IPS DF 6.9 (cell line): ENCODE measurements around the gene RAD17.
A peak's percentile ranks its signal among the peaks of the same experiment; 100 is the strongest.
"Not testable (repeated sequence)": the region's sequence is repeated elsewhere in the genome, so short reads cannot be mapped to it uniquely, and the experiment has no call there.

Experiments
- DNase-seq: peaks from one replicate; pipeline ENCODE4 v3.0.0-alpha.2; 2013; ENCODE audit warnings: low read depth, low spot score
- H3K27ac ChIP-seq: one replicate; pipeline ENCODE4 v1.5.1; 2013; ENCODE audit warnings: low read length, control low read depth
- H3K27me3 ChIP-seq: 2 replicates; pipeline ENCODE4 v1.6.1; 2013; ENCODE audit warnings: mild to moderate bottlenecking, low read length; ENCODE audit not compliant: control insufficient read depth, insufficient read depth
- H3K36me3 ChIP-seq: 2 replicates; pipeline ENCODE4 v1.6.1; 2013; ENCODE audit warnings: low read length; ENCODE audit not compliant: control insufficient read depth, insufficient read depth
- H3K4me1 ChIP-seq: 2 replicates; pipeline ENCODE4 v1.6.1; 2013; ENCODE audit warnings: low read length; ENCODE audit not compliant: control insufficient read depth, insufficient read depth
- H3K4me3 ChIP-seq: 2 replicates; pipeline ENCODE4 v1.5.1; 2013; ENCODE audit warnings: mild to moderate bottlenecking, low read length
- H3K9me3 ChIP-seq: 2 replicates; pipeline ENCODE4 v1.6.1; 2013; ENCODE audit warnings: low read length, inconsistent platforms; ENCODE audit not compliant: control insufficient read depth, insufficient read depth
- WGBS: extraction: QIAGEN DNeasy Blood & Tissue Kit; methylation state at CpG from one replicate; pipeline ENCODE4 v1.1.7; 2013; ENCODE audit warnings: mixed read lengths, missing lambda C conversion rate; ENCODE audit not compliant: insufficient read length, insufficient coverage; 5-methylcytosine and 5-hydroxymethylcytosine counted together

The RAD17 gene

DNA sequence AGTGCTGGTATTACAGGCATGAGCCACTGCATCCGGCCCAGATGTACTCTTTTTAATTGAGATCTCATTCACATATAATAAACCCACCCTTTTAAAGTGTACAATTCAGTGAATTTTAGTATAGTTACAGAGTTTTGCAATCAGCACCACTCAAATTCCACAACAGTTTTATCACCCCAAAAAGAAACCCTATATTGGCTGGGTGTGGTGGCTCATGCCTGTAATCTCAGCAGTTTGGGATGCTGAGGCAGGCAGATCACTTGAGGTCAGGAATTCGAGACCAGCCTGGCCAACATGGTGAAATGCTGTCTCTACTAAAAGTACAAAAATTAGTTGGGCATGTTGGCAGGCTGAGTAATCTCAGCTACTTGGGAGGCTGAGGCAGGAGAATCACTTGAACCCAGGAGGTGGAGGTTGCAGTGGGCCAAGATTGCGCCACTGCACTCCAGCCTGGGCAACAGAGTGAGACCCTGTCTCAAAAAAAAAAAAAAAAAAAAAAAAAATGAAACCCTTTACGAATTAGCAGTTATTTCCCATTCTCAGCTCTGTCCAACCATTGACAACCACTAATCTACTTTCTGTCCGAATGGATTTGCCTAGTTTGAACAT is 65.8 kb downstream of the RAD17 start:
- H3K9me3 ChIP-seq, H3K4me1 ChIP-seq, H3K27me3 ChIP-seq, DNase-seq, H3K4me3 ChIP-seq, H3K27ac ChIP-seq, H3K36me3 ChIP-seq: not testable (repeated sequence)
- no CpG with 5 or more reads among the region's 5 CpGs for WGBS

DNA sequence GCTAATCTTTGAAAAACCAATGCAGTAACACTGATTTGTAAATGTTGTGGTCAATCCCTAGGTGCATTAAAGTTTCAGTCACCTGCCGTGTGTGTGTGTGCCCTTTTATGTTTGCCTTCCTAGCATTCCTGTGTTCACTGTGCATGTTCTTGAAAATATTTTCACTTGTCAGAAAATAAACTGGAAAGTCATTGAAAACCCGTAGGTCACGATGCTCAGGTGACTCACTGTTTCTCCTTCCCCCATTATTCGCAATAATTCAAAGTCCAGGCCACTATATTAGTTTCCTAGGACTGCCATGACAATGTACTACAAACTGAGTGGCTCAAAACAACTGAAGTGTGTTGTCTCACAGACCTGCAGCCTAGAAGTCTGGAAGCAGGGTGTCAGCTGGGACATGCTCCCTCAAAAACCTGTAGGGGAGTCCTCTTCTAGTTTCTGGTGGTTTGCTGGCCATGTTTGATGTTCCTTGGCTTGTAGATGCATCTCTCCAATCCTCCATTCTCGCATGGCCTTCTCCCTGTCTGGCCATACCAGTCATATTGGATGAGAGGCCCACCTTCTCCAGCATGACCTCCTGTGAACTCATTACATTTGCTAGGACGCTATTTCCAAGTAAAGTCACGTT is 74.6 kb downstream of the RAD17 start:
- H3K27me3 ChIP-seq, result no peaks in the 10 kb centered on the region
- no peaks in the 10 kb centered on the region for H3K9me3 ChIP-seq
- DNase-seq, result no peak
- no CpG with 5 or more reads among the region's 7 CpGs for WGBS
- no peaks in the 10 kb centered on the region for H3K4me1 ChIP-seq
- no peak overlapping the region for H3K27ac ChIP-seq
- H3K36me3 ChIP-seq, result no peaks in the 10 kb centered on the region
- no peak overlapping the region for H3K4me3 ChIP-seq

DNA sequence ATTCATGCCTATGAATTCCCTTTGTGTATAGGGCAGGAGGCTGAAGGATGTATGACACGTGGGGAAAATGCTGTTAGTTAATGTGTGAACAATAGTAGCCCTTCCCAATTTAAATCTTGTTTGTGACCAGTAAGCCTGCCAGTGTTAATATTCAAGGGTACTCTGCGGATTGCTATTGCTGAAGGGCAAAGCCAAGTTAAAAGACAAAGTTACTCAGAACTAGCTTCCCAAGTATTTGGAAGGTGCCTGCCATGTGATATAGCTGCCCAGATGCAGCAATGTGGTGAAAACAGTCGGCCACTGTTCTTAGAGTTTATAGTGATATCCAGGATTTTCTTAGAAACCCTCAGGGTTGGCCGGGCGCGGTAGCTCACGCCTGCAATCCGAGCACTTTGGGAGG is 79.9 kb downstream of the RAD17 start:
- H3K36me3 ChIP-seq, result no peaks in the 10 kb centered on the region
- no peak overlapping the region for H3K4me3 ChIP-seq
- no CpG with 5 or more reads among the region's 8 CpGs for WGBS
- H3K9me3 ChIP-seq, result no peaks in the 10 kb centered on the region
- no peaks in the 10 kb centered on the region for H3K27me3 ChIP-seq
- DNase-seq, result no peak
- no peaks in the 10 kb centered on the region for H3K4me1 ChIP-seq
- no peak overlapping the region for H3K27ac ChIP-seq

DNA sequence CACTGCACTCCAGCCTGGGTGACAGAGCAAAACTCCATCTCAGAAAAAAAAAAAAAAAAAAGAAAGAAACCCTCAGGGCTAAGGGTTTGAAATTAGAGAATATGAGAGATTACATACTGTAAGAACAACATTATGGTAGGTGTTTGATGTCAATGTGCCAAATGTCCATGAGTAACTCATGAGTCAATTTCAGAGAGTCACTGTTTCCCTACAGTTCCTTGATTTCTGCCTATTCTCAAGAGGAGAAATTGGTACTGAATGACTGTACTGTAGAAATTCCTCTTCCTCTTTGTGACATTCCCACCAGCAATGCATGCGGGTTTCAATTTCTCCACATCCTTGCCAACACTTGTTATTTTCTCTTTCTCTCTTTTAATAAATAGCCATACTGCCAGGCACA is 80.5 kb downstream of the RAD17 start:
- Histone ChIP-seq H3K4me1 (no peaks in the 10 kb centered on the region), H3K36me3 (no peaks in the 10 kb centered on the region), H3K4me3 (no peak overlapping the region), H3K27me3 (no peaks in the 10 kb centered on the region), H3K9me3 (no peaks in the 10 kb centered on the region), H3K27ac (no peak overlapping the region)
- whole genome bisulfite sequencing, result no CpG with 5 or more reads among the region's 1 CpG
- DNase-seq, result no peak

DNA sequence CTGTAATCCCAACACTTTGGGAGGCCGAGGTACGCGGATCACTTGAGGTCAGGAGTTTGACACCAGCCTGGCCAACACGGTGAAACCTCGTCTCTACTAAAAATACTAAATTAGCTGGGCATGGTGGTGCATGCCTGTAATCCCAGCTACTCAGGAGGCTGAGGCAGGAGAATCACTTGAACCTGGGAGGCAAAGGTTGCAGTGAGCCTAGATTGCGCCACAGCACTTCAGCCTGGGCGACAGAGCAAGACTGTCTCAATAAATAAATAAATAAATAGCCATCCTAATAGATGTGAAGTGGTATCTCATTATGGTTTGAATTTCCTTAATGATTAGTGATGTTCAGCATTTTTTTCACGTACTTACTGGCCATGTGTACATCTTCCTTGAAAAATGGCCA is 80.9 kb downstream of the RAD17 start:
- not testable (repeated sequence) for DNase-seq, H3K9me3 ChIP-seq, H3K27me3 ChIP-seq, H3K4me1 ChIP-seq, H3K36me3 ChIP-seq, H3K27ac ChIP-seq, H3K4me3 ChIP-seq
- WGBS, result no CpG with 5 or more reads among the region's 8 CpGs

DNA sequence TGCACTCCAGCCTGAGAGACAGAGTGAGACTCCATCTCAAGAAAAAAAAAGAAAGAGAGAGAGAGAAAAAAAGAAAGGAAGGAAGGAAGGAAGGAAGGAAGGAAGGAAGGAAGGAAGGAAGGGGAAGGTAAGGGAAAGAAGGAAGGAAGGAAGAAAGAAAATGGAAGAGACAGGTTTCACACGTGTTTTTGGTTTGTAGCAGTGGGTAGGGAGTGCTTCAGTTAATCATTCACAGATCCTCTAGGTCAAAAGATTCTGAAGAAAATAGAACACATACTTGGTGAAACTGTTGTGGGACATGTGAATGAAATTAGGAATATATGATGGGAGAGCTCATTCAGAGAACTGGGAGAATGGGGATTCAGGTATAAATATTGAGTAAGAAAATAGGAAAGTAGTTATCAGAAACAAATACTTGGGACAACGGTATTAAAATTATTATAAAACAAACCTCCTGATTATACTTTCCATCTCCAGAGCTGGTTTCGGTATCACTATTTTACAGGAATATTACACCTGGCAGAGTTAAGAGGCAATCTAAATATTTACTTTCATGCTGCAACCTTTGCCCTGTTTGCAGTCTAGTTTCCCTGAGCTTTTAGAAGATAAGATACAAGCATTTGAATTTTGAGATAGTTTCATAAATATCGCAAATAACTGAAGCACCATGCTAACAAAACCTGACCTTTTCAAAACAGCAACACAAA is 82.5 kb downstream of the RAD17 start:
- no CpG with 5 or more reads among the region's 4 CpGs for WGBS
- Histone ChIP-seq H3K36me3 (no peaks in the 10 kb centered on the region), H3K4me1 (no peaks in the 10 kb centered on the region), H3K27ac (no peak overlapping the region), H3K27me3 (no peaks in the 10 kb centered on the region), H3K4me3 (no peak overlapping the region), H3K9me3 (no peaks in the 10 kb centered on the region)
- no peak for DNase-seq

DNA sequence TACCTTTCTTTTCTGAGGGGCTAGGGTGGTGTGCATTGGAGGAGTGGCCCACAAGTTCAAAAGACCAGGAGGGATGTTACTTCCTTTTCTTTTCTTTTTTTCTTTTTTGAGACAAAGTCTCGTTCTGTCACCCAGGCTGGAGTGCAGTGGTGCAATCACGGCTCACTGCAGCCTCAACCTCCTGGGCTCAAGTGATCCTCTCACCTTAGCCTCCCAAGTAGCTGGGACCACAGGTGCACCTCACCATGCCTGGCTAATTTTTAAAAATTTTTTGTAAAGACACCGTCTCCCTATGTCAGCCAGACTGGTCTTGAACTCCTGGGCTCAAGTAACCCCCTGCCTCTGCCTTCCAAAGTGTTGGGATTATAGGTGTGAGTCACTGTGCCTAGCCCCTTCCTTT is 83.9 kb downstream of the RAD17 start:
- DNase-seq, H3K4me3 ChIP-seq, H3K9me3 ChIP-seq, H3K36me3 ChIP-seq, H3K27ac ChIP-seq, H3K27me3 ChIP-seq, H3K4me1 ChIP-seq: not testable (repeated sequence)
- WGBS, result no CpG with 5 or more reads among the region's 3 CpGs

DNA sequence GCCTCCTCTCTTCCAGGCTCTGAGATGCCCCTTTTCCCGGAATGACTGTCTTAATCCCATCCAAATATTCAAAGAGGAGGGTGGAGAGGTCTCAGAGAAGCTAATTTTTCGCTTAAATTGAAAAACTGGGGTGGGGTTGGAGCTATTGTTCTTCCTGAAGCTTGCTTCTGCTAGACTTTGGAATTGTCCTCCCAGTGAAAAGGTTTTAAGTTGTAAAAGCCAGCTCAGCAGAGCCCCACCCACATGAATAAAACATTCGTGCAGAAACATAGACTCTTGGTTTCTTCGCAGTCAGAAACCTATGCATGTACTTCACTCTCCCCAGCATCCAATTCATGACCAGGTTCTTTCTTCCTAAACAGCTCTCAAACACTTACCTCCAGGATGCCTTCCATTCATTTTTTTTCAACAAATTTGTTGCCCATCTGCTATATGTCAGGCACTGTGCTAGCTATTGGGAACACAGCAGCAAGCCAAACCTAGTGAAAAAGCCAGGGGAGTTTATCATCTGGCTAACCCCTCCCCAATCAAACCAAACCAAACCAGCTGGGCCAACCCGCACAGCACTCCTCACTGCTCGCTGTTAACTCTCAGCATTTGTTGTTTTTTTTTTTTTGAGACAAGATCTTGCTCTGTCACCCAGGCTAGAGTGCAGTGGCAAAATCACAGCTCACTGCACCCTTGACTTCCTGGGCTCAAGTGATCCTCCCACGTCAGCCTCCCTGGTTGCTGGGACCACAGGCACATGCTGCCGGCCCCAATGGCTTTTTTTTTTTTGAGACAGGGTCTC is 85.0 kb downstream of the RAD17 start:
- H3K36me3 ChIP-seq, result no peaks in the 10 kb centered on the region
- 0 out of 2 replicates have a peak overlapping the region, but pooled peaks have one; percentile 9 for H3K4me3 ChIP-seq
- no peaks in the 10 kb centered on the region for H3K27me3 ChIP-seq
- DNase-seq, result no peak
- WGBS, result no CpG with 5 or more reads among the region's 8 CpGs
- no peaks in the 10 kb centered on the region for H3K9me3 ChIP-seq
- no peak overlapping the region for H3K27ac ChIP-seq
- H3K4me1 ChIP-seq, result no peaks in the 10 kb centered on the region

DNA sequence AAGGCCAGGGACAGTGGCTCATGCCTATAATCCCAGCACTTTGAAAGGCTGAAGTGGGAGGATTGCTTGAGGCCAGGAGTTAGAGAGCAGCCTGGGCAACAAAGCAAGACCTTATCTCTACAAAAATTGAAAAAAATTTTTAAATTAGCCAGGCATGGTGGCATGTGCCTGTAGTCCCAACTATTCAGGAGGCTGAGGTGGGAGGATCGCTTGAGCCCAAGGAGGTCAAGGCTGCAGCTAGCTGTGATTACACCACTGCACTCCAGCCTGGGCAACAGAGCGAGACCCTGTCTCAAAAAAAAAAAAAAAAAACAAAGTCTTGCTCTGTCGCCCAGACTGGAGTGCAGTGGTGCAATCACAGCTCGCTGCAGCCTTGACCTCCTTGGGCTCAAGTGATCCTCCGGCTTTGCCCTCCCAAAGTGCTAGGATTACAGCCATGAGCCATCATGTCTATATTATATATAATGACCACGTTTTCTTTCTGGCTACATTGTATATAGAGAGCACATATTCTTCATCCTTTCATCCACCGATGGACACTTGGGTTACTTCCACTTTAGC is 85.9 kb downstream of the RAD17 start:
- H3K36me3 ChIP-seq, H3K4me3 ChIP-seq, H3K9me3 ChIP-seq, H3K27me3 ChIP-seq, H3K4me1 ChIP-seq, DNase-seq, H3K27ac ChIP-seq: not testable (repeated sequence)
- WGBS, result no CpG with 5 or more reads among the region's 7 CpGs

DNA sequence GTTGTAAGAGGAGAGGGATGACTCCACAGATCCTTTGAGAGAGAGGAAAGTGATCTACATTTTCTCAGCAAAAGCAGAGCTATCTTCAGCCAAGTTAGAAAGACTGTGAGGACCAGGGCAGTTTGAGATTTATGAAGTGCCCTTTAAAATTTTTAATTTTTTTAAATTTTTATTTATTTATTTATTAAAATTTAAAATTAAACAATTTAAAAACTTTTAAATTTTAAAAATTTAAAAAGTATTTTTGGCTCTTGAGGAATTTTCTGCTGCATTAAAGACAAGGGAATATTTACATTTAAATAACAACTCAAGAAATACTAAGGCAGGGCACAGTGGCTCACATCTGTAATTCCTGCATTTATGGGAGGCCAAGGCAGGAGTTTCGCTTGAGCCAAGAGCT is 92.6 kb downstream of the RAD17 start:
- H3K36me3 ChIP-seq, result no peaks in the 10 kb centered on the region
- no peak for DNase-seq
- H3K27me3 ChIP-seq, result no peaks in the 10 kb centered on the region
- H3K4me1 ChIP-seq, result no peaks in the 10 kb centered on the region
- no CpG with 5 or more reads among the region's 1 CpG for WGBS
- no peaks in the 10 kb centered on the region for H3K9me3 ChIP-seq
- H3K4me3 ChIP-seq, result no peak overlapping the region
- H3K27ac ChIP-seq, result no peak overlapping the region
